Measurements from ENCODE around the gene SPAG5.

SPAG5 gene

DNA sequence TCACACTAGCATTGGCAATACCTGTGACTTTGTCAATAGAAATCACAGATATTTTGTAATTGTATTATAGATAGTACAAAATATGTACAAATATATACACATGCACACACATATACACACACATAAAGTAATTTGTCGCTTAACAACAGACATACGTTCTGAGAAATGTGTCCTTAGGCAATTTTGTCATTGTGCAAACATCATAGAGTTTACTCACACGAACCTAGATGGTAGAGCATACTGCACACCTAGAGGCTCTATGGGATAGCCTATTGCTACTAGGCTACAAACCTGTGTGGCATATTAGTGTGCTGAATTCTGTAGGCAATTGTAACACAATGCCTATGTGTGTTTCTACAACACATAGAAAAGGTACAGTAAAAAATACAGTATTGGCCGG, 57.4 kb downstream of the SPAG5 start:
- DNase-seq (ENCODE audit: low read depth) = no peak

DNA sequence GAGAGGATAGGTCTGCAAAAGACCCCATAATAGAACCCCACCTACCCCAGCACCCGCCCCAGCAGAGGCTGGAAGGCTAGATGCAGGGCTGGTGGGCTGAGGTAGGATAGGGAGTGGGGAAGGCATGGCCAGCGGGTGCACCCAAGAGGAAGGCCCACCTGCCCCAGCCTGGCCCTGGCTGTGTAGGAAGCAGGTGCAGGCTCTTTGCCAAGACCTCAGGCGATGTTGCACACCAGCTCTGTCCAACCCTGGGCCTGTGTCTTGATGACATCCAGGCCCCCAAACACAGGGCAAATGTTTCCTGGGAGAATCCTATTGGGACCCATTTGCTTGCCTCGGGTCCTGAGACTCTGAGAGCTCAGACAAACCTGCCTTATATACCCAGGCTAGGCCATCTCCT, 58.6 kb downstream of the SPAG5 start:
- no peak for DNase-seq (ENCODE audit: low read depth)

DNA sequence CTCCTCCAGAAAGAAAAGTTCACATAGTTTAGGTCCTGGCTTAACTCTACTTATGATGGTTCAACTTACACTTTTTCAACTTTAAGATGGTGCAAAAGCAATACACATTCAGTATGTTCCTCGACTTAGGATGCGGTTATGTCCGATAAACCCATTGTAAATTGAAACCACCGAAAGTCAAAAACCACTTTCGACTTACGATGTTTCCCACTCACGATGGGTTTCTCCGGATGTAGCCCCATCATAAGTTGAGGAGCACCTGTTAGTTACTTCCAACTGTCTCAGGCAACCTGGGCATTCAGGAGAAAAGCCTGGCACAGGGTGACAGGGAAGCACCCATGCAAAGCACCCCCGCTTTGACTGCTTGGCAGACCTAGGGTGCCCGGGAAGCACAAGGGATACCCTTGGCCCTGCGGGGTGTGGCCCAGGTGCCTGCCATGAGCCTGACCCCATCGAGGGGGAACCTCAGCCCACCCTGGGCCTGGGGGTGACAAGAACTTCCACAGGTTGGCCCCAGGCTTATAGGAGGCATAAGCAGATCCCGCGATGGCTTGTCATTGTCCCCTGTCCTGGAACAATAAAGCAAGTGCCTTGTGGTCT, 60.4 kb downstream of the SPAG5 start:
- DNase-seq (ENCODE audit: low read depth) = no peak

DNA sequence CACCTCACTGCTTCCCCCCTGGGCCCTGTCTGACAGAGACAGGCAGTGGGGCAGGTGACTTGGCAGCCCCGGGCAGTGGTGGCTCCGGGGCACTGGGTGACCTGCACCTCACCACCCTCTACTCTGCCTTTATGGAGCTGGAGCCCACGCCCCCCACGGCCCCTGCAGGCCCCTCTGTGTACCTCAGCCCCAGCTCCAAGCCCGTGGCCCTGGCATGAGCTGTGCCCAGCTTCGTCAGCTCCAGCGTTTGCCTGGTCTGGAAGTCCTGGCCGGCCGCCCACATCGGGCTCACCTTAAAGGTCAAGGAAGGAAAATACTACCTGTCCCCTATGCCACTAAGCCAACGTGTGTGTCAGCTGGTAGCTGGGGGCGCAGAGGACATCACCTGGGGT, 61.6 kb downstream of the SPAG5 start:
- no peak for DNase-seq (ENCODE audit: low read depth)

DNA sequence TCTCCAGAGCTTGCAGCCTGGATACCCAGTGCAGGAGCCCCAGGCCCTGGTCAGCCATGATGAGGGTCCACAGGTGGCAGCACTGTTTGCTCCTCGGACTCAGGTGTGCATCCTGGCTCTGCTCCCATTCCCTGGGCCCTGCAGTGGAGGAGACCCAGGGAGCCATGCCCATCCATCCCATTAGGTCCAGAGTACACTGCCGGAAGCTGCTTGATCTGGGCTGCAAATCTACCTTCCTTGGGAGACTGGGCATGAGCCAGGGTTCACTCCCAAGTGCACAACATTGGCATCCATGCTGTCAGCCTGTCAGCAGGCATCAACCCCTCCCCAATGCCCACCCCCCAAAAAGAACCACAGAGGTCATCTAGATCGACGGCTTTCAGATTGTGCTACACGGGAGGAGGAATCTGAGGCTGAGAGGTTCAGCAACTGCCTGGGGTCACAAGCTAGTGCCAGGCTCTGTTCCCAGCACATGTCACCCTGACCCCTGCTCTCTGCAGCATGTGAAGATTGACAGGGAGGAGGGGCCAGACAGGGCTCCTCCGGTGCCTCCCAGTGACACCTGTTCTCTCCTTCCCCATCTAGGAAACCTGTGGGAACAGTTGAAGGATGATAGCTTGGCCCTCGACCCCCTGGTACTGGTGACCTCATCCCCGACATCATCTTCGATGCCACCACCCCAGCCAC, 62.1 kb downstream of the SPAG5 start:
- no peak for DNase-seq (ENCODE audit: low read depth)

DNA sequence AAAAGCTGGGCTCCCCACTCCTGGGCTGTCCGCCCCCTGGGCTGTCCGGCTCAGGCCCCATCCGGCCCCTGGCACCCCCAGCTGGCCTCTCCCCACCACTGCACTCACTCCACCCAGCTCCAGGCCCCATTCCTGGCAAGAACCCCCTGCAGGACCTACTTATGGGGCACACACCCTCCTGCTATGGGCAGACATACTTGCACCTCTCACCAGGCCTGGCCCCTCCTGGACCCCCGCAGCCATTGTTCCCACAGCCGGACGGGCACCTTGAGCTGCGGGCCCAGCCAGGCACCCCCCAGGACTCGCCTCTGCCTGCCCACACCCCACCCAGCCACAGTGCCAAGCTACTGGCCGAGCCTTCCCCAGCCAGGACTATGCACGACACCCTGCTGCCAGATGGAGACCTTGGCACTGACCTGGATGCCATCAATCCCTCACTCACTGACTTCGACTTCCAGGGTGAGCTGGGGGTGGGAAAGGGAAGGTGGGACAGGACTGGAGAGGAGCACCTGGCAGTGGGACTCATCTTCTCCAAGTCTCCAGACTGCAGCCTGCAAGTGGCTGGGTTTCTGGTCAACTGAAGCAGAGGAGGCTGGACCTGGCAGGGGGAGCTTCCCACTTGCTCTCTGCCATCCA, 64.0 kb downstream of the SPAG5 start:
- no peak for DNase-seq (ENCODE audit: low read depth)

DNA sequence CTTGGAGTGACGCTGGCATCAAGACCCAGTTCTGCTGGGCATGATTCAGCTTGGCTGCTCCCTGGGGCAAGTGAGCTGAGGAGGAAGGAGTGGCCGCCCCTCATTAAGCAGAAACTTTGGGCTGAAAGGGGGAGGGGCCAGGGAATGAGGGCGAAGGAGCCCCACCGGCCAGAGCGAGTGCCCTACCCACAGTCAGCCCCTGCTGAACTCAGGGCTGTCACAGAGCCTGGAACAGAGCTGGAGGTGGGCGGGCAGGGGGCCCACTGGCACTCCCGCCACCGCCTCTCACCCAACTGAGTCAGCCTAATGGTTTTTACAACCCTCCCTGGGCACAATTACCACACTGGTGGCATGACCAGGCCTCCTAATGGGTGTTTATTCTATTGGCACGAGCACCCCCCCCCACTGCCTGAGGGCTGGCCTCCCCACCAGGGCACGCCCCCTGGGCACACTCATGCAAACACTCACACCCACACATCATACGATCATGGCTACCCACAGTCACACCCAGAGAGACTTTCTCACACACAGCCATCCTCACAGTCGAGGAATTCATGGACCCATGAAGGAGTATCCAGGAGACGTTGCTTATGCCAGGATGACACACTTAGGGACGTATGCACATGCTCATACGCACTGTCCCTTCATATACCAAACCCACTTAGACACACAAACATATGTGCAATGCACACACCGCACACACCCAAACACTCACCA, 65.6 kb downstream of the SPAG5 start:
- DNase-seq (ENCODE audit: low read depth) = no peak

DNA sequence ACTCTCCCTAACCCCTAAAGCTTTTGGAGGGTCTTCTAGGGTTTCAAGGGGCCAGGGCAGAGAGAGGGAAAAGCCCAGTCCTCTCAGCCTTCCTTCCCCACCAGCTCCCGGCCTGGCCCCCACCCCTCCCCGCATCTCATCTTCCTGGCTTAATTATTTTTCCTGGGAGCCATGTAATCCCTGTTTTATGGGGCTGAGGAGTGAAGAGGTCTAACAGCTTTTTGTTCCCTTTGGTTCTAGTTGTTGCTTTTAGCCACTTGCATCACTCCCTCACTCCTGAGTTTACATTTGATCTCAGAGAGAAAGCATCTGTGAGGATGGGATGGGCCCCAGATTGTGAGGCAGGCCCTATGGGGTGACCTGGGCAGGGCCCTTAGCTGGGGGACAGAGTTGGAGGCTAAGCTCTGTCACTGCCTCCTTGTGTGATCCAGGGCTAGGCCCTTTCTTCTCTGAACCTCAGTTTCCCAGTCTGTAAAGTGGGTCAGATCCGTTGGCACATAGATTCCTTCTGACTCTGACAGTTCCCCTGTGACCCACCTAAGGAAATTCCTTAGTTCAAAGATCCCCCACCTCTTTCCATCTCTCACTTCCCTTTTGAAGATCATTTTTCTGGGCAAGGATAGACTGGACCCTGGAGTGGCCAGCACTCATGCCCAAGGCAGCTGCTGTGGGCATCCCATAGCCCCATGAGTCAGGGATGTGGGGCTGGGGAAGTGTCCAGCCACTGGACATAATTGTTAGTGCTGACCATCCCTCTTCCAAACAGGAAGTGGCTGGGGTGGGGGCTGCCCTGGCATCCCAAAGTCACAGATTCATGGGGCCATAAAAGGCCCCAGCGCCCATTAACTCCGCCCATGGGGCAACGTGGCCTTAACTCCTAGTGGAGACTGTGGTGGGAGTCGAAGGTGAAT, 66.5 kb downstream of the SPAG5 start:
- DNase-seq (ENCODE audit: low read depth) = no peak

DNA sequence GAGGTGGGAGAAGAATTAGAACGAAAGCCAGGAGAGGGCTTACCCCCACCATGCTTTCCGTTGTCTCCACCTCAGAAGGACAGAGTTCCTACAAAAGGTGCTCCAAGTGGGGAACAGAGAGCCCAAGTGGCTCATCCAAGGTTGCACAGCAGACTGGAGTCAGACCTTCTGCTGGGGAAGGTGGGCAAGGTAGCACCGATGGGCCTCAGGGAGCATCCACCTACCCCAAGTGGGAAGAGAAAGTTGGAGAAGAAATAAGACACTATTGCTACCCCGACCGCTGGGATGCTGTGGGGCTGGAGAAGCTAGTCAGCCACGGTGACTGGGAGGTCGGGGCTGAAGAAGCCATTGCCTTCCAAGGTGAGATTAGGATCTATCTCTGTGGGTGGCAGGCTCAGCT, 67.9 kb downstream of the SPAG5 start:
- no peak for DNase-seq (ENCODE audit: low read depth)

DNA sequence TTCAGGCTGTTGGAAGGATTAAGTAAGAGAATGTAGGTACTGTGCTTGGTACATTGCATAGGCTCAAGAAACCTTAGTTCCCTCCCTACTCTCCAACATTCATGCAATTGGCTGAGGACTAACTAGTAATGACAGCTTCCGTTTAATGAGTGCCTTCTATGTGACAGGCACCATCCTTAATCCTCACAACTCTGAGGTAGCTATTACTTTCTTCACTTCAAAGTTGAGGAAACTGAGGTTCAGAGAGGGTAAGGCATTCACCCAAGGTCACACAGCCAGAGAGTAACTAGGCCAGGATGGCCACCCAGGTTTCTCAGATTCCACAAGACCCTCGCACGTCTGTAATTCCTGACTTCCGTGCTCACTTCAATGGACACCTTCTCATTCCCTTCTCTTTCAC, 68.6 kb downstream of the SPAG5 start:
- DNase-seq (ENCODE audit: low read depth) = no peak

DNA sequence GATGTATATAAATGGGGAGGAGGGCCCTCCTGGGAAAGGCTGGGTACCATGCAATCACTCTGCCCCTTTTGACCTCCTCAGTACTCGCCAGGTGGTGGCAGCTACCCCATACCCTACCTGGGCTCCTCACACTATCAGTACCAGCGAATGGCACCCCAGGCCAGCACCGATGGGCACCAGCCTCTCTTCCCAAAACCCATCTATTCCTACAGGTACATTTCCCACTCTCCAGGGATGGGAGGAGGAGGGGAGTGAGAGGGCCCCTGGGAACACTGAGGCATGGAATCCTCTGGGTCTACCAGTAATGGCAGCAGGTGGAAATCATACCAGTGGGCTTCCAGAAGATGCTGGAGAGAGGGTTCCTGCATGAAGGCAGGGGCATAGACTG, 69.8 kb downstream of the SPAG5 start:
- DNase-seq (ENCODE audit: low read depth) = no peak

DNA sequence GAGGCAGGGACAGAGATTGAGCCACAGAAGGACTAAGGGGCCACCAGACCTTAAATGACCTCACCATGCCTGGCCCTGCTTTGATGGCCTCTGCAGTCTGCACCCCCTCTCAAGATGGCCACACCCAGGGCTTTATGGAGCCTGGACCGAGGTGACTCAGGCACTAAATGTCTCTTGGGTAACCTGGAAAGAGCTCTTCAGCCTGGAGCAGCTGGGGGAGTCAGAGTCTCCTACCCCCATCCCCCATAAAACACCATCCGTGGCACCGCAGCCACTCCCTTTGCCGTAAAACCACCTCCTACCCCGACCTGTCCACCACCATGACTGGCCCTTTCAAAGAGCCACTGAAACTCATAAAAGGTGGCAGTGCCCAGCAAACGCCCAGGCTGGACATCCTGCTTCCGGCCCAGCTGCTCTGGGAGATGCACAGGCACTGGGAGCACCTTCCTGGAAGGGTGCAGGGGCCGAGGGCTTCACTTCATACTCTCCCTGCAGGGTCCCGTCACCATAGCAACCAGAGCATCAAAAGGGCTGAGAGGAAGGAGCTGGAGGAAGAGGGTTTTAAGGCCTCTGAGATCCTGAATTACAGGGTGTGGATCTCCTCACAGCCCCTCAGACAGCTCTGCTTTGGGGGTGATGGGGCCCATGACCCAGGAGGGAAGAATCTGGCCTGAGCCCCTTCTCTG, 70.4 kb downstream of the SPAG5 start:
- no peak for DNase-seq (ENCODE audit: low read depth)

DNA sequence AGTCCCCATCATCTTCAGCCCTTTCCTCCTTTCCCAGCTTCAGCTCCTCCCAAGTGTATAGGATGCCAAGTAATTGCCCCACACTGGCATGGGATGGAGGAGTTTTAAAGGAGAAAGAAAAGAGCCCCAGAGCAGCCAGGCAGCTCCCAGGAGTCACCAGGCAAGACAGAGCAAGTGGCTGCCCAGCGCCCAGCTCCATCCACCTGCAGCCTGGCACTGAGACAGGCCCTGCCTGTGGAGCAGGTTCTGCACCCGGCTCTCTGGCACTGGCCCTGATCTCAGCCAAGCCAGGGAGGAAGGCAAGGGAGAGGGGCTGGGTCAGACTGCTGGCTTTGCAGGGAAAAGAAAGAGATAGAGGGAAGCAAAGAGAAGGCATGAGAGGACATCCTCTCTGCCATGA, 71.0 kb downstream of the SPAG5 start:
- DNase-seq (ENCODE audit: low read depth) = no peak
